ENCODE results near the gene LRP1B.

LRP1B gene

DNA sequence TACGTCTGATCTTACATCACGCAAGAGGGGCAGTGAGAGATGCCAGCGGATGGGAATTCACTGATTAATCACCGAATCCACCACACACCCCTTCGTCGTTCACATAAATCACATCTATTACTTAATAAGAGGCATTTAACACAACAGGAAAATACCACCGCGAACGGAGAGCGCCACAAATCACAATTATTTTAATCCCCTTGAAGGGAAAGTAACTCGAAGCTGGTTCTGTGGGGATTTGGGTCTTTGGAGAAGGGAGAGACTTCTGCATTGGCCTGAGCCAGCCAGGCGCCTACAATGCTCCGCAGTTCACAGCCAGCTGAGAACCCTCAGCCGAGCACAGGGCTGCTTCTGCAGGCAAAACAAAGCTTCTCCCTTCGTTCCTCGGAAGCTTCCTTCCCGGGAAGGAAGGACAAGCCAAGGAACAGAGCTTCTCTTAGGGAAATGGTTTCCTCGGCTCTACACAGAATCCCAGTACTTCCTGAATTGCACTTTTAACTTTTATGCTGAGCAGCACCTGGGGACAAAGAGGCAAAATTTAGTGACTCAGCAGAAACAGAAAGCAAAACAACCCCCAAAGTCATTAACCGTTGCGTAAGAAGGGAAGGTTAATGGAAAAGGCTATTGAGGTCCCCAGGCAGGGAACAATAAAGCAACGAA, at the start of gene LRP1B:
LRP1B (minus strand) TSS at position 7 of the 660 bp plus-strand sequence. CDS start 287 bp downstream, outside the sequence.
- TF ChIP-seq, protein P1, sequence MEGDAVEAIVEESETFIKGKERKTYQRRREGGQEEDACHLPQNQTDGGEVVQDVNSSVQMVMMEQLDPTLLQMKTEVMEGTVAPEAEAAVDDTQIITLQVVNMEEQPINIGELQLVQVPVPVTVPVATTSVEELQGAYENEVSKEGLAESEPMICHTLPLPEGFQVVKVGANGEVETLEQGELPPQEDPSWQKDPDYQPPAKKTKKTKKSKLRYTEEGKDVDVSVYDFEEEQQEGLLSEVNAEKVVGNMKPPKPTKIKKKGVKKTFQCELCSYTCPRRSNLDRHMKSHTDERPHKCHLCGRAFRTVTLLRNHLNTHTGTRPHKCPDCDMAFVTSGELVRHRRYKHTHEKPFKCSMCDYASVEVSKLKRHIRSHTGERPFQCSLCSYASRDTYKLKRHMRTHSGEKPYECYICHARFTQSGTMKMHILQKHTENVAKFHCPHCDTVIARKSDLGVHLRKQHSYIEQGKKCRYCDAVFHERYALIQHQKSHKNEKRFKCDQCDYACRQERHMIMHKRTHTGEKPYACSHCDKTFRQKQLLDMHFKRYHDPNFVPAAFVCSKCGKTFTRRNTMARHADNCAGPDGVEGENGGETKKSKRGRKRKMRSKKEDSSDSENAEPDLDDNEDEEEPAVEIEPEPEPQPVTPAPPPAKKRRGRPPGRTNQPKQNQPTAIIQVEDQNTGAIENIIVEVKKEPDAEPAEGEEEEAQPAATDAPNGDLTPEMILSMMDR (conservative IDR thresholded peaks at IDR 0.05; ENCODE audit: low read depth, low read length) = no peak
- peak; percentile 19 for DNase-seq (ENCODE audit: low read depth)
- peak within 1 kb of the TSS; percentile 81 for H3K4me3 ChIP-seq (ENCODE audit: low read length)

DNA sequence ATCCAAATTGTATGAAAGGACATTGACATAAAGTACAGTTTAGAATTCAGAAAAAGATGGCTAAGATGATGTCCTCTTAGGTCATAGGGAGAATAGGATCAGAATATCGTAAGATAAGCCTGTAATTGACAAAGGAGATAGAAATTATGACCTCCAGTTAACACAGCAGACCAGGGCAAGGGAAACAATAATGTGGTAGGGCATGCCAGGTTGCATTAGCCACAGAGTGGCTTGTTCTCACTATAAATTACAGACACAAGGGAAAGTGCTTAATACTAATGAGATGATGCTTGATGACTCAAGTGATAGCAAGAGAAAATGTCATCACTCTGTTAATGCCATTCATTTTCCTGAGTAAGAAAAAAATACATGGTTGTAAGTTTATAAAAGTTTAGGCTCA, 48.9 kb upstream of the LRP1B start:
- TF ChIP-seq, protein P1 (conservative IDR thresholded peaks at IDR 0.05; ENCODE audit: low read depth, low read length) = no peak
- no peak for DNase-seq (ENCODE audit: low read depth)
- no peak overlapping the region for H3K4me3 ChIP-seq (ENCODE audit: low read length)

DNA sequence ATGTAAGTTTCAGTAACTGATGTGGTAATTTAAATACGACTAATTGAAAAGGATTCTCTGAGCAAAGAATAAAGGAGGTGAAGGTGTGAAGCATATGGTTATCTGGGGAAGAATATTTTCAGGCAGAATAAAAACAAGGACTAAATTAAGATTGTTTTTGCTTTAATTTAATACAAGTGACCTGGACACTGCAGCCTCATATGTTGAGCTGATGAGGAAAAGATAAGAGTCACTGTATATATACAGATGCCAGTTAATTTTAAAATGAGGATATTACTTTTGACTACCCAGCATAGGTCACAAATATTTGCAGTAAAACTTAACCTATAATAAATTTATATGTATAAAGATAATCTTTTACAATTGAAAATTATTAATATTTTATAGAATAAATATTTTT, 47.8 kb upstream of the LRP1B start:
- TF ChIP-seq, protein P1 (conservative IDR thresholded peaks at IDR 0.05; ENCODE audit: low read depth, low read length) = no peak
- DNase-seq (ENCODE audit: low read depth) = no peak
- H3K4me3 ChIP-seq (ENCODE audit: low read length) = no peak overlapping the region

DNA sequence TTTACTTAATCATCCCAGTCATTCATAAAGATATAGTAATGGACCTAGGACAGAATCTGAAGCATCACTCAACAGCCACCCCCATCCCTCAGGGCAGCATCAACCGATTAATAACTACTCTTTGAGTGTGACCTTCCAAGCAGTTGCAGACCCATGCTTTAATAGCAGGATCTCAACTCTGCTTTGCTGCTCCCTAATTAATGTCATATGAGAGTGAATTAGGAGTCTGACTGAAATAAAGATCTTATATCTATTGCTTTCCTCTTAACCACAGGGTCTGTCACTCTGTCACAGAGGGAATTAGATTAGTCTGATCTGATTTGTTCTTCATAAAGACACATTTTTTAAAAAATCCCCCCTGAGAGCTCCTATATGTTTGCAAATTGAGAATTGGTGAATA, 46.1 kb upstream of the LRP1B start:
- no peak overlapping the region for H3K4me3 ChIP-seq (ENCODE audit: low read length)
- TF ChIP-seq, protein P1 (conservative IDR thresholded peaks at IDR 0.05; ENCODE audit: low read depth, low read length) = no peak
- no peak for DNase-seq (ENCODE audit: low read depth)

DNA sequence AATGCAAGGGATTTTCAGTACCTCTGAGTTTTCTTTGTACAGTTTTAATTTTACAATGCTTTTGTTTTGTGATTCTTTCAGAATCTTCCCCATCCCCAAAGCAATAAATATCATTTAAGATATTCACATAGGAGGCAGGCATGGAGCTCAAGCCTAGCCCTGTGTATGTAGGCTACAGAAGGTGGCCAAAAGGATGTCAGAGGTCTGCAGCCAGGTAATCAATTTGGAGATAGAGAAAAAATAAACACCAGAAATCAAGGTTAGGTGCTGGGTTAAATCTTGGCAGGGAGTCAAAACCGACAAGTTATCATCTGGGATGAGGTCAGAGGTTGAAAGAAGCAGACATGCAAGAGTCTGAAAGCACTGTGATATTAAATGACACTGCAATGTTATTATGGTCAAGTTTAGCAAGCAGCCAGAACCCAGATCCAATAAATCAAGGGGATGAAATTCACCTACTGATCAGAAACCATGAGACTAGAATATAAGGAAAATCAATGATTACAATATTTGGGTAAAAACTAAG, 45.1 kb upstream of the LRP1B start:
- H3K4me3 ChIP-seq (ENCODE audit: low read length) = no peak overlapping the region
- no peak for DNase-seq (ENCODE audit: low read depth)
- TF ChIP-seq, protein P1 (conservative IDR thresholded peaks at IDR 0.05; ENCODE audit: low read depth, low read length) = no peak

DNA sequence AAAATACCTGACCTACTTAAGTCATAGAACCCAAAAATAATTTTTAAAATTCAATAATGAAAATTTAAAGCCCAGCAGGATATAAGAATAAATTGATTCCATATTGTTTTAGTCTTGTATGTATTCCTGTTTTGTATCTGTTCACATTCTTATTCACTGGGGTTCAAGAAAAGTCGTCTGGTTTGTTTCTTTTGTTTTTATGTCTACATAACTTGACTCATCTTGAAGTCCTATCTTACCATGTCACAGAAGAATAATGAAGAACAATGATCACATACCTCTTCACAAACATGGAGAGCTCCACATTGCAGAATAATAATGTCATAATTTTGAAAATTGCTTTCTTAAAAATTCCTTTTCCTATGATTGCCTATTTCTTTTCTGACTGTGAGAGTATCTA, 43.4 kb upstream of the LRP1B start:
- no peak overlapping the region for H3K4me3 ChIP-seq (ENCODE audit: low read length)
- DNase-seq (ENCODE audit: low read depth) = no peak
- TF ChIP-seq, protein P1 (conservative IDR thresholded peaks at IDR 0.05; ENCODE audit: low read depth, low read length) = no peak

DNA sequence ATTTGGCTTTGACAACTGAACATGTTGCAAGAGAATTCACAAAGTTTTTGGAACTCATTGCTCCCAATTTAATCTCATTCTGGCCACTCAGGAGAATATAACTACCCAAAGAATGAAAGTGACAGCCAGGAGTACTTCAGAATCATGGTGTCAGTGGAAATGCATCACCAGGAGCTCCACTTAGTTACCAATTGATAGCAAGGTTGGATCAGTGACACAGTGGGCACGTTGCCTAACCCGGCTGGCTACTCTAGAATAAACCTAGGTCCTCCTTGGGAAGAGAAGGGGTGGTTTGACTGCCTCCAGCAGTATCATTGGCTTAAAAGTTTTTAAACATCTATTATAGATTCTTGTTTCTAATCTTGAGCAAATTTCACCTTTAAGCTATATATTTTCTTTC, 40.0 kb upstream of the LRP1B start:
- no peak overlapping the region for H3K4me3 ChIP-seq (ENCODE audit: low read length)
- DNase-seq (ENCODE audit: low read depth) = no peak
- TF ChIP-seq, protein P1 (conservative IDR thresholded peaks at IDR 0.05; ENCODE audit: low read depth, low read length) = no peak
